Liver (tissue), 9 donors: ENCODE results near the gene DMAP1. TPM values are rescaled to one million over a fixed set of nuclear protein-coding genes. Genes with fewer than 3 reads are reported as not detected.

Experiments used
- DNase-seq: peaks from one replicate; pipeline ENCODE4 v3.0.0-alpha.2; 2017; ENCODE audit warnings: low spot score
- H3K27ac ChIP-seq, 2 donors: one replicate each; pipeline ENCODE4 v1.7.0; 2013; ENCODE audit warnings: inconsistent platforms in 2 of 2, low read length in 2 of 2, control low read depth in 1 of 2, low read depth in 1 of 2, mild to moderate bottlenecking in 1 of 2
- H3K27me3 ChIP-seq, 4 donors: one replicate each; pipeline versions ENCODE4 v1.6.1 to v1.7.0; 2013; ENCODE audit warnings: low read length in 3 of 4, inconsistent platforms in 1 of 4, mild to moderate bottlenecking in 1 of 4, moderate library complexity in 1 of 4; ENCODE audit not compliant: control insufficient read depth in 4 of 4, insufficient read depth in 4 of 4
- H3K36me3 ChIP-seq, 4 donors: one replicate each; pipeline versions ENCODE4 v1.6.1 to v1.7.0; 2013; ENCODE audit warnings: low read length in 3 of 4, mild to moderate bottlenecking in 3 of 4, low read depth in 1 of 4, moderate library complexity in 1 of 4; ENCODE audit not compliant: control insufficient read depth in 4 of 4, insufficient read depth in 3 of 4
- H3K4me1 ChIP-seq, 4 donors: one replicate each; pipeline versions ENCODE4 v1.6.1 to v1.7.0; 2013; ENCODE audit warnings: low read length in 3 of 4, mild to moderate bottlenecking in 3 of 4, moderate library complexity in 1 of 4; ENCODE audit not compliant: control insufficient read depth in 4 of 4, insufficient read depth in 4 of 4
- H3K4me3 ChIP-seq, 3 donors: one replicate each; pipeline versions ENCODE4 v1.6.1 to v1.7.0; 2013; ENCODE audit warnings: low read length in 3 of 3, control low read depth in 1 of 3, low read depth in 1 of 3, mild to moderate bottlenecking in 1 of 3
- H3K9ac ChIP-seq, 2 donors: one replicate each; pipeline ENCODE4 v1.7.0; 2013; ENCODE audit warnings: low read length in 2 of 2, mild to moderate bottlenecking in 2 of 2, moderate library complexity in 2 of 2, control low read depth in 1 of 2, low read depth in 1 of 2
- H3K9me3 ChIP-seq, 4 donors: one replicate each; pipeline versions ENCODE4 v1.6.1 to v1.7.0; 2013; ENCODE audit warnings: low read length in 3 of 4; ENCODE audit not compliant: control insufficient read depth in 4 of 4
- EGR1 ChIP-seq, 2 donors: IDR thresholded peaks; 2 replicates each; pipeline ENCODE4 v1.6.1; 2016 to 2018; ENCODE audit warnings: antibody characterized with exemption in 2 of 2, low read depth in 2 of 2
- FOXA1 ChIP-seq: IDR thresholded peaks from 2 replicates; pipeline ENCODE4 v1.6.1; 2016; ENCODE audit warnings: antibody characterized with exemption
- FOXA2 ChIP-seq: IDR thresholded peaks from 2 replicates; pipeline ENCODE4 v1.6.1; 2016; ENCODE audit warnings: antibody characterized with exemption
- GABPA ChIP-seq, 2 donors: IDR thresholded peaks in 1 of 2; conservative IDR thresholded peaks in 1 of 2; 2 replicates each; pipeline ENCODE4 v1.6.1; 2016; ENCODE audit warnings: antibody characterized with exemption in 2 of 2, mild to moderate bottlenecking in 1 of 2, moderate library complexity in 1 of 2
- HNF4A ChIP-seq, 2 donors: conservative IDR thresholded peaks; 2 replicates each; pipeline ENCODE4 v1.6.1; 2016; ENCODE audit warnings: antibody characterized with exemption in 2 of 2, mild to moderate bottlenecking in 2 of 2
- HNF4G ChIP-seq: IDR thresholded peaks from 2 replicates; pipeline ENCODE4 v1.6.1; 2016; ENCODE audit warnings: antibody characterized with exemption
- JUND ChIP-seq, 2 donors: IDR thresholded peaks; 2 replicates each; pipeline ENCODE4 v1.6.1; 2016; ENCODE audit warnings: antibody characterized with exemption in 2 of 2
- NR2F2 ChIP-seq: IDR thresholded peaks from 2 replicates; pipeline ENCODE4 v1.6.1; 2016; ENCODE audit warnings: antibody characterized with exemption
- RAD21 ChIP-seq, 2 donors: IDR thresholded peaks; 2 replicates each; pipeline ENCODE4 v1.6.1; 2016; ENCODE audit warnings: antibody characterized with exemption in 2 of 2, mild to moderate bottlenecking in 2 of 2
- RXRA ChIP-seq, 2 donors: IDR thresholded peaks; 2 replicates each; pipeline ENCODE4 v1.6.1; 2017 to 2018; ENCODE audit warnings: antibody characterized with exemption in 2 of 2, mild to moderate bottlenecking in 1 of 2
- SP1 ChIP-seq: IDR thresholded peaks from 2 replicates; pipeline ENCODE4 v1.6.1; 2018; ENCODE audit warnings: antibody characterized with exemption, mild to moderate bottlenecking
- TAF1 ChIP-seq: conservative IDR thresholded peaks from 2 replicates; pipeline ENCODE4 v1.6.1; 2016; ENCODE audit warnings: antibody characterized with exemption, mild to moderate bottlenecking
- YY1 ChIP-seq: IDR thresholded peaks from 2 replicates; pipeline ENCODE4 v1.6.1; 2016; ENCODE audit warnings: antibody characterized with exemption, mild to moderate bottlenecking
- WGBS: extraction: QIAGEN DNeasy Blood & Tissue Kit; methylation state at CpG from one replicate; pipeline ENCODE4 v1.1.7; 2013; 5-methylcytosine and 5-hydroxymethylcytosine counted together
- polyA plus RNA-seq, 2 donors: library from polyadenylated mRNA; stranded (reverse) in 1 of 2; unstranded in 1 of 2; fragments of 200-250 nt in 1 of 2; fragments of >200 nt in 1 of 2; fragmentation: Nextera tagmentation in 1 of 2; extraction: Ambion mirVana in 1 of 2; gene quantifications; one replicate each; pipeline versions ENCODE4 v1.2.1 to v1.2.3, GENCODE V29; 2013 to 2015
- total RNA-seq, 2 donors: library from RNA; depleted of rRNA; stranded (reverse); fragments of >200 nt; gene quantifications; one replicate each; pipeline ENCODE4 v1.2.3, GENCODE V29; 2014
- TF ChIP-seq, protein P1 (sequence below): IDR thresholded peaks from 2 replicates; pipeline ENCODE4 v1.6.1; 2016; ENCODE audit warnings: antibody characterized with exemption
- TF ChIP-seq, protein P2 (sequence below): IDR thresholded peaks from 2 replicates; pipeline ENCODE4 v1.6.1; 2016; ENCODE audit warnings: antibody characterized with exemption
- TF ChIP-seq, protein P3 (sequence below): IDR thresholded peaks from 2 replicates; pipeline ENCODE4 v1.6.1; 2016; ENCODE audit warnings: antibody characterized with exemption, mild to moderate bottlenecking
- TF ChIP-seq, protein P4 (sequence below): fragments of 150-350 bp; IDR thresholded peaks from 2 replicates; pipeline ENCODE4 v1.5.1; 2017; ENCODE audit warnings: improper control_type of control experiment, low read depth, low read length; ENCODE audit not compliant: missing input control
- TF ChIP-seq, protein P5 (sequence below): IDR thresholded peaks from 2 replicates; pipeline ENCODE4 v1.6.1; 2016; ENCODE audit warnings: antibody characterized with exemption
- donor health status: healthy.
- donor health status: healthy.
- donor health status: healthy.
- donor health status: healthy.
- donor health status: healthy.

DMAP1 gene
- total and polyA plus RNA-seq, 4 donors, result 15.3 to 24.8 (median 18.3) TPM

DNA sequence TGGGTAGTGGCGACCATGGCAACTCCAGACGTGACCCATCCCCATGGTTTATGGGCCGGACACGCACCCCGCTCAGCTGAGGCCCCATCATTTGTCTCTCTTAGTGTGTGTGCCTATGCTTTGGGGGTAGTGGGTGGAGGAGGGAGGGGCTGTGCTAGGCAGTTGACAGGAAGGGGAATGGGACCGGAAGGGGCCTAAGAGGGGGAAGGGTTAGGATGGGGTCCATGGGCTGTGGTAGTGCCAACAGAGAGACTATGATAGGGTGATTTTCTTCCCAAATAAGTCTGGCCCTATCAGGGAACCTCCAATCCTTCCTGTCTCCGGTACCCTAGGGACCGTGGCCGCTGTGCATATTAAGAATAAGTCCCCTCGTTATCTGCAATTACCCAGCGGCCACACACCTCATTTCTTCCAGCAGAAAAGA, 9.9 kb downstream of the DMAP1 start:
- no peak for TF ChIP-seq TAF1
- TF ChIP-seq YY1, result no peak
- no peak for TF ChIP-seq FOXA1
- TF ChIP-seq HNF4A (conservative IDR thresholded peaks at IDR 0.05), result no peak
- TF ChIP-seq HNF4G, result no peak
- TF ChIP-seq, protein P1, sequence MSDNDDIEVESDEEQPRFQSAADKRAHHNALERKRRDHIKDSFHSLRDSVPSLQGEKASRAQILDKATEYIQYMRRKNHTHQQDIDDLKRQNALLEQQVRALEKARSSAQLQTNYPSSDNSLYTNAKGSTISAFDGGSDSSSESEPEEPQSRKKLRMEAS, result no peak
- TF ChIP-seq JUND (IDR thresholded peaks at IDR 0.05), result no peak
- TF ChIP-seq EGR1 (IDR thresholded peaks at IDR 0.05; ENCODE audit: low read depth in 2 of 2), result no peak
- TF ChIP-seq, protein P2, sequence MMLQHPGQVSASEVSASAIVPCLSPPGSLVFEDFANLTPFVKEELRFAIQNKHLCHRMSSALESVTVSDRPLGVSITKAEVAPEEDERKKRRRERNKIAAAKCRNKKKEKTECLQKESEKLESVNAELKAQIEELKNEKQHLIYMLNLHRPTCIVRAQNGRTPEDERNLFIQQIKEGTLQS, result no peak
- no peak for TF ChIP-seq RXRA (IDR thresholded peaks at IDR 0.05)
- TF ChIP-seq, protein P3, sequence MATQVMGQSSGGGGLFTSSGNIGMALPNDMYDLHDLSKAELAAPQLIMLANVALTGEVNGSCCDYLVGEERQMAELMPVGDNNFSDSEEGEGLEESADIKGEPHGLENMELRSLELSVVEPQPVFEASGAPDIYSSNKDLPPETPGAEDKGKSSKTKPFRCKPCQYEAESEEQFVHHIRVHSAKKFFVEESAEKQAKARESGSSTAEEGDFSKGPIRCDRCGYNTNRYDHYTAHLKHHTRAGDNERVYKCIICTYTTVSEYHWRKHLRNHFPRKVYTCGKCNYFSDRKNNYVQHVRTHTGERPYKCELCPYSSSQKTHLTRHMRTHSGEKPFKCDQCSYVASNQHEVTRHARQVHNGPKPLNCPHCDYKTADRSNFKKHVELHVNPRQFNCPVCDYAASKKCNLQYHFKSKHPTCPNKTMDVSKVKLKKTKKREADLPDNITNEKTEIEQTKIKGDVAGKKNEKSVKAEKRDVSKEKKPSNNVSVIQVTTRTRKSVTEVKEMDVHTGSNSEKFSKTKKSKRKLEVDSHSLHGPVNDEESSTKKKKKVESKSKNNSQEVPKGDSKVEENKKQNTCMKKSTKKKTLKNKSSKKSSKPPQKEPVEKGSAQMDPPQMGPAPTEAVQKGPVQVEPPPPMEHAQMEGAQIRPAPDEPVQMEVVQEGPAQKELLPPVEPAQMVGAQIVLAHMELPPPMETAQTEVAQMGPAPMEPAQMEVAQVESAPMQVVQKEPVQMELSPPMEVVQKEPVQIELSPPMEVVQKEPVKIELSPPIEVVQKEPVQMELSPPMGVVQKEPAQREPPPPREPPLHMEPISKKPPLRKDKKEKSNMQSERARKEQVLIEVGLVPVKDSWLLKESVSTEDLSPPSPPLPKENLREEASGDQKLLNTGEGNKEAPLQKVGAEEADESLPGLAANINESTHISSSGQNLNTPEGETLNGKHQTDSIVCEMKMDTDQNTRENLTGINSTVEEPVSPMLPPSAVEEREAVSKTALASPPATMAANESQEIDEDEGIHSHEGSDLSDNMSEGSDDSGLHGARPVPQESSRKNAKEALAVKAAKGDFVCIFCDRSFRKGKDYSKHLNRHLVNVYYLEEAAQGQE, result no peak
- TF ChIP-seq FOXA2, result no peak
- TF ChIP-seq GABPA (IDR thresholded peaks at IDR 0.05 in 1 of 2, conservative IDR thresholded peaks at IDR 0.05 in 1 of 2), result no peak
- TF ChIP-seq, protein P4, sequence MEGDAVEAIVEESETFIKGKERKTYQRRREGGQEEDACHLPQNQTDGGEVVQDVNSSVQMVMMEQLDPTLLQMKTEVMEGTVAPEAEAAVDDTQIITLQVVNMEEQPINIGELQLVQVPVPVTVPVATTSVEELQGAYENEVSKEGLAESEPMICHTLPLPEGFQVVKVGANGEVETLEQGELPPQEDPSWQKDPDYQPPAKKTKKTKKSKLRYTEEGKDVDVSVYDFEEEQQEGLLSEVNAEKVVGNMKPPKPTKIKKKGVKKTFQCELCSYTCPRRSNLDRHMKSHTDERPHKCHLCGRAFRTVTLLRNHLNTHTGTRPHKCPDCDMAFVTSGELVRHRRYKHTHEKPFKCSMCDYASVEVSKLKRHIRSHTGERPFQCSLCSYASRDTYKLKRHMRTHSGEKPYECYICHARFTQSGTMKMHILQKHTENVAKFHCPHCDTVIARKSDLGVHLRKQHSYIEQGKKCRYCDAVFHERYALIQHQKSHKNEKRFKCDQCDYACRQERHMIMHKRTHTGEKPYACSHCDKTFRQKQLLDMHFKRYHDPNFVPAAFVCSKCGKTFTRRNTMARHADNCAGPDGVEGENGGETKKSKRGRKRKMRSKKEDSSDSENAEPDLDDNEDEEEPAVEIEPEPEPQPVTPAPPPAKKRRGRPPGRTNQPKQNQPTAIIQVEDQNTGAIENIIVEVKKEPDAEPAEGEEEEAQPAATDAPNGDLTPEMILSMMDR, result no peak
- TF ChIP-seq SP1, result no peak
- TF ChIP-seq NR2F2, result no peak
- TF ChIP-seq, protein P5, sequence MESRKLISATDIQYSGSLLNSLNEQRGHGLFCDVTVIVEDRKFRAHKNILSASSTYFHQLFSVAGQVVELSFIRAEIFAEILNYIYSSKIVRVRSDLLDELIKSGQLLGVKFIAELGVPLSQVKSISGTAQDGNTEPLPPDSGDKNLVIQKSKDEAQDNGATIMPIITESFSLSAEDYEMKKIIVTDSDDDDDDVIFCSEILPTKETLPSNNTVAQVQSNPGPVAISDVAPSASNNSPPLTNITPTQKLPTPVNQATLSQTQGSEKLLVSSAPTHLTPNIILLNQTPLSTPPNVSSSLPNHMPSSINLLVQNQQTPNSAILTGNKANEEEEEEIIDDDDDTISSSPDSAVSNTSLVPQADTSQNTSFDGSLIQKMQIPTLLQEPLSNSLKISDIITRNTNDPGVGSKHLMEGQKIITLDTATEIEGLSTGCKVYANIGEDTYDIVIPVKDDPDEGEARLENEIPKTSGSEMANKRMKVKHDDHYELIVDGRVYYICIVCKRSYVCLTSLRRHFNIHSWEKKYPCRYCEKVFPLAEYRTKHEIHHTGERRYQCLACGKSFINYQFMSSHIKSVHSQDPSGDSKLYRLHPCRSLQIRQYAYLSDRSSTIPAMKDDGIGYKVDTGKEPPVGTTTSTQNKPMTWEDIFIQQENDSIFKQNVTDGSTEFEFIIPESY, result no peak
- no peak for TF ChIP-seq RAD21 (IDR thresholded peaks at IDR 0.05)
- Histone ChIP-seq H3K27ac (no peak overlapping the region), H3K9me3 (no peaks in the 10 kb centered on the region), H3K36me3 (peaks cover 11 to 35% (median 22%) of the 10 kb centered on the region in 4 donors), H3K9ac (no peak overlapping the region), H3K4me3 (no peak overlapping the region), H3K27me3 (no peaks in the 10 kb centered on the region), H3K4me1 (peaks cover 0 to under 1% (median 0%) of the 10 kb centered on the region in 4 donors)
- DNase-seq, result no peak
- 86% methylated on average over 11 of the region's 11 CpGs for WGBS
